HepG2 (cell line): ENCODE data around the gene ANKRD40CL.

Source experiments
- NR2F6 ChIP-seq, 2 experiments: IDR thresholded peaks; 2 replicates each; pipeline ENCODE4 v1.6.1; 2016; ENCODE audit warnings: antibody characterized with exemption in 1 of 2, mild to moderate bottlenecking in 1 of 2
- RAD21 ChIP-seq: fragments of 450-650 bp; formaldehyde crosslinking; IDR thresholded peaks from 2 replicates; pipeline ENCODE4 v1.5.0; 2020; ENCODE audit warnings: mild to moderate bottlenecking
- ZNF24 ChIP-seq: fragments of 450-650 bp; IDR thresholded peaks from 2 replicates; pipeline ENCODE4 v1.6.1; 2017; ENCODE audit warnings: antibody characterized with exemption, mild to moderate bottlenecking
- TF ChIP-seq, protein P1 (sequence below): sonication (generic); formaldehyde crosslinking; IDR thresholded peaks from 2 replicates; pipeline ENCODE4 v1.5.0; 2020; ENCODE audit warnings: mild to moderate bottlenecking, missing genetic modification reagents, moderate library complexity

DNA sequence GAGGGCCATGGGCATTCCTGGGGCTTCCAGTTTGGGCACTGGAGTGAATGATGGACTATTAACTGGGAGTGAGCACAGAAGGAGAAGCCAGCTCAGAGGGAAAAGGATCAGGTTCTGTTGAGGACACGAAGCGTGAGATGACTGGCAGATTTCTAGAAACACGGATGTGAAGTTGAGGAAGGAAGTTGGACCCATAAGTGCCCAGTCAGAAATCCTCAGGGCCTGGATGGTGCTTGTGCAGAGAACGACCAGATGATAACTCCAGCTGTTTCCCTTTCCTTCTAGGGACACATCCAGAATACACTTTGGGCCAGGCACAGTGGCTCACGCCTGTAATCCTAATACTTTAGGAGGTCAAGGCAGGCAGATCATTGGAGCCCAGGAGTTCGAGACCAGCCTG, 23.3 kb upstream of the ANKRD40CL start:
- TF ChIP-seq ZNF24 (no peak), RAD21 (CRISPR knock-in tag) (no peak), NR2F6 (IDR thresholded peaks at IDR 0.05) (no peak), NR2F6 (CRISPR knock-in tag; IDR thresholded peaks at IDR 0.05) (no peak)
- TF ChIP-seq, protein P1, sequence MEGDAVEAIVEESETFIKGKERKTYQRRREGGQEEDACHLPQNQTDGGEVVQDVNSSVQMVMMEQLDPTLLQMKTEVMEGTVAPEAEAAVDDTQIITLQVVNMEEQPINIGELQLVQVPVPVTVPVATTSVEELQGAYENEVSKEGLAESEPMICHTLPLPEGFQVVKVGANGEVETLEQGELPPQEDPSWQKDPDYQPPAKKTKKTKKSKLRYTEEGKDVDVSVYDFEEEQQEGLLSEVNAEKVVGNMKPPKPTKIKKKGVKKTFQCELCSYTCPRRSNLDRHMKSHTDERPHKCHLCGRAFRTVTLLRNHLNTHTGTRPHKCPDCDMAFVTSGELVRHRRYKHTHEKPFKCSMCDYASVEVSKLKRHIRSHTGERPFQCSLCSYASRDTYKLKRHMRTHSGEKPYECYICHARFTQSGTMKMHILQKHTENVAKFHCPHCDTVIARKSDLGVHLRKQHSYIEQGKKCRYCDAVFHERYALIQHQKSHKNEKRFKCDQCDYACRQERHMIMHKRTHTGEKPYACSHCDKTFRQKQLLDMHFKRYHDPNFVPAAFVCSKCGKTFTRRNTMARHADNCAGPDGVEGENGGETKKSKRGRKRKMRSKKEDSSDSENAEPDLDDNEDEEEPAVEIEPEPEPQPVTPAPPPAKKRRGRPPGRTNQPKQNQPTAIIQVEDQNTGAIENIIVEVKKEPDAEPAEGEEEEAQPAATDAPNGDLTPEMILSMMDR (CRISPR knock-in tag) = no peak
